ENCODE measurements around the gene DYRK2. TPM values are rescaled to one million over a fixed set of nuclear protein-coding genes. Genes with fewer than 3 reads are reported as not detected.
A peak's percentile ranks its signal among the peaks of the same experiment; 100 is the strongest.

The DYRK2 gene
- total and polyA plus RNA-seq, 2 experiments from 2014 or later: 7.1 to 34.1 TPM

DNA sequence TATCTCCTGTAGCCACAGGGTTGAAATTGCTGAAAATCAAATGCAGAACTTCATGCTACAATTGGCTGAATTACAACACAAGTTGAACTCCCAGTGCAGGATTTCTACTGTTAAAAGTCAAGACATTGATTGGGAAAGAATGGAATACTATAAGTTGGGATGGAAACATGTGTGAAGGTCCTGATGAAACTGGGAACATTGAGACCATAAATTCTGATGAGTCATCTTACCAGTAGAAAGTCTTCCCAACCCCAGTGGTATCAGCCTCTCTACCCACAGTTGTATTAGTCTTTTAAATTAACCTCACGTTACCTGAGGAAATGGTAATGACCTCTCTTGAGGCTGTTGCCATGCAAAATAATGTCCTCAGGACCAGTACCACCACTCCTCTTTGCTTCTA is 27.4 kb upstream of the DYRK2 start:
- Mint-ChIP-seq H3K27ac (no peak overlapping the region), H3K4me1 (peaks cover 7% of the 10 kb centered on the region; the same call in 2 of the 3 replicates), H3K27me3 (ENCODE audit: insufficient read depth, low read depth, poor library complexity) (no peaks in the 10 kb centered on the region), H3K36me3 (ENCODE audit: low read depth) (no peaks in the 10 kb centered on the region), H3K9me3 (no peaks in the 10 kb centered on the region), H3K4me3 (no peak overlapping the region)
- Histone ChIP-seq H3K9me2 (ENCODE audit: insufficient read depth) (0 out of 2 replicates have a peak, but pooled peaks cover 14% of the 10 kb centered on the region), H3F3A (replicated peaks; ENCODE audit: low read depth) (no peaks in the 10 kb centered on the region), H3K27me3 (ENCODE audit: insufficient read depth) (no peaks in the 10 kb centered on the region), H3K79me2 (replicated peaks; ENCODE audit: insufficient read depth) (no peaks in the 10 kb centered on the region), H4K20me1 (replicated peaks; ENCODE audit: insufficient read depth) (no peaks in the 10 kb centered on the region), H3K4me2 (no peak overlapping the region), H3K27ac (ENCODE audit: low read depth) (no peak overlapping the region), H3K4me3 (no peak overlapping the region), H3K36me3 (ENCODE audit: insufficient read depth) (no peaks in the 10 kb centered on the region), H3K4me1 (ENCODE audit: insufficient read depth) (no peaks in the 10 kb centered on the region), H2AFZ (peak overlapping the region; percentile 90)
- TF ChIP-seq STAT1 (IDR thresholded peaks at IDR 0.05; ENCODE audit: unreplicated experiment) (no peak), ZNF114 (CRISPR knock-in tag; IDR thresholded peaks at IDR 0.05) (no peak), CREB1 (CRISPR knock-in tag; IDR thresholded peaks at IDR 0.05; ENCODE audit: low read depth) (no peak), NANOG (IDR thresholded peaks at IDR 0.05; ENCODE audit: borderline replicate concordance) (no peak), ZNF331 (CRISPR knock-in tag; IDR thresholded peaks at IDR 0.05; ENCODE audit: low read depth) (no peak), POLR2AphosphoS5 (IDR thresholded peaks at IDR 0.05; ENCODE audit: low read depth) (no peak), JUNB (IDR thresholded peaks at IDR 0.05; ENCODE audit: unreplicated experiment) (no peak), EZH2phosphoT487 (IDR thresholded peaks at IDR 0.05; ENCODE audit: unreplicated experiment) (no peak), EZH2 (IDR thresholded peaks at IDR 0.05; ENCODE audit: low read depth, unreplicated experiment) (no peak)
- TF ChIP-seq, protein P1, sequence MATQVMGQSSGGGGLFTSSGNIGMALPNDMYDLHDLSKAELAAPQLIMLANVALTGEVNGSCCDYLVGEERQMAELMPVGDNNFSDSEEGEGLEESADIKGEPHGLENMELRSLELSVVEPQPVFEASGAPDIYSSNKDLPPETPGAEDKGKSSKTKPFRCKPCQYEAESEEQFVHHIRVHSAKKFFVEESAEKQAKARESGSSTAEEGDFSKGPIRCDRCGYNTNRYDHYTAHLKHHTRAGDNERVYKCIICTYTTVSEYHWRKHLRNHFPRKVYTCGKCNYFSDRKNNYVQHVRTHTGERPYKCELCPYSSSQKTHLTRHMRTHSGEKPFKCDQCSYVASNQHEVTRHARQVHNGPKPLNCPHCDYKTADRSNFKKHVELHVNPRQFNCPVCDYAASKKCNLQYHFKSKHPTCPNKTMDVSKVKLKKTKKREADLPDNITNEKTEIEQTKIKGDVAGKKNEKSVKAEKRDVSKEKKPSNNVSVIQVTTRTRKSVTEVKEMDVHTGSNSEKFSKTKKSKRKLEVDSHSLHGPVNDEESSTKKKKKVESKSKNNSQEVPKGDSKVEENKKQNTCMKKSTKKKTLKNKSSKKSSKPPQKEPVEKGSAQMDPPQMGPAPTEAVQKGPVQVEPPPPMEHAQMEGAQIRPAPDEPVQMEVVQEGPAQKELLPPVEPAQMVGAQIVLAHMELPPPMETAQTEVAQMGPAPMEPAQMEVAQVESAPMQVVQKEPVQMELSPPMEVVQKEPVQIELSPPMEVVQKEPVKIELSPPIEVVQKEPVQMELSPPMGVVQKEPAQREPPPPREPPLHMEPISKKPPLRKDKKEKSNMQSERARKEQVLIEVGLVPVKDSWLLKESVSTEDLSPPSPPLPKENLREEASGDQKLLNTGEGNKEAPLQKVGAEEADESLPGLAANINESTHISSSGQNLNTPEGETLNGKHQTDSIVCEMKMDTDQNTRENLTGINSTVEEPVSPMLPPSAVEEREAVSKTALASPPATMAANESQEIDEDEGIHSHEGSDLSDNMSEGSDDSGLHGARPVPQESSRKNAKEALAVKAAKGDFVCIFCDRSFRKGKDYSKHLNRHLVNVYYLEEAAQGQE (IDR thresholded peaks at IDR 0.05; ENCODE audit: unreplicated experiment): no peak
- TF ChIP-seq, protein P2, sequence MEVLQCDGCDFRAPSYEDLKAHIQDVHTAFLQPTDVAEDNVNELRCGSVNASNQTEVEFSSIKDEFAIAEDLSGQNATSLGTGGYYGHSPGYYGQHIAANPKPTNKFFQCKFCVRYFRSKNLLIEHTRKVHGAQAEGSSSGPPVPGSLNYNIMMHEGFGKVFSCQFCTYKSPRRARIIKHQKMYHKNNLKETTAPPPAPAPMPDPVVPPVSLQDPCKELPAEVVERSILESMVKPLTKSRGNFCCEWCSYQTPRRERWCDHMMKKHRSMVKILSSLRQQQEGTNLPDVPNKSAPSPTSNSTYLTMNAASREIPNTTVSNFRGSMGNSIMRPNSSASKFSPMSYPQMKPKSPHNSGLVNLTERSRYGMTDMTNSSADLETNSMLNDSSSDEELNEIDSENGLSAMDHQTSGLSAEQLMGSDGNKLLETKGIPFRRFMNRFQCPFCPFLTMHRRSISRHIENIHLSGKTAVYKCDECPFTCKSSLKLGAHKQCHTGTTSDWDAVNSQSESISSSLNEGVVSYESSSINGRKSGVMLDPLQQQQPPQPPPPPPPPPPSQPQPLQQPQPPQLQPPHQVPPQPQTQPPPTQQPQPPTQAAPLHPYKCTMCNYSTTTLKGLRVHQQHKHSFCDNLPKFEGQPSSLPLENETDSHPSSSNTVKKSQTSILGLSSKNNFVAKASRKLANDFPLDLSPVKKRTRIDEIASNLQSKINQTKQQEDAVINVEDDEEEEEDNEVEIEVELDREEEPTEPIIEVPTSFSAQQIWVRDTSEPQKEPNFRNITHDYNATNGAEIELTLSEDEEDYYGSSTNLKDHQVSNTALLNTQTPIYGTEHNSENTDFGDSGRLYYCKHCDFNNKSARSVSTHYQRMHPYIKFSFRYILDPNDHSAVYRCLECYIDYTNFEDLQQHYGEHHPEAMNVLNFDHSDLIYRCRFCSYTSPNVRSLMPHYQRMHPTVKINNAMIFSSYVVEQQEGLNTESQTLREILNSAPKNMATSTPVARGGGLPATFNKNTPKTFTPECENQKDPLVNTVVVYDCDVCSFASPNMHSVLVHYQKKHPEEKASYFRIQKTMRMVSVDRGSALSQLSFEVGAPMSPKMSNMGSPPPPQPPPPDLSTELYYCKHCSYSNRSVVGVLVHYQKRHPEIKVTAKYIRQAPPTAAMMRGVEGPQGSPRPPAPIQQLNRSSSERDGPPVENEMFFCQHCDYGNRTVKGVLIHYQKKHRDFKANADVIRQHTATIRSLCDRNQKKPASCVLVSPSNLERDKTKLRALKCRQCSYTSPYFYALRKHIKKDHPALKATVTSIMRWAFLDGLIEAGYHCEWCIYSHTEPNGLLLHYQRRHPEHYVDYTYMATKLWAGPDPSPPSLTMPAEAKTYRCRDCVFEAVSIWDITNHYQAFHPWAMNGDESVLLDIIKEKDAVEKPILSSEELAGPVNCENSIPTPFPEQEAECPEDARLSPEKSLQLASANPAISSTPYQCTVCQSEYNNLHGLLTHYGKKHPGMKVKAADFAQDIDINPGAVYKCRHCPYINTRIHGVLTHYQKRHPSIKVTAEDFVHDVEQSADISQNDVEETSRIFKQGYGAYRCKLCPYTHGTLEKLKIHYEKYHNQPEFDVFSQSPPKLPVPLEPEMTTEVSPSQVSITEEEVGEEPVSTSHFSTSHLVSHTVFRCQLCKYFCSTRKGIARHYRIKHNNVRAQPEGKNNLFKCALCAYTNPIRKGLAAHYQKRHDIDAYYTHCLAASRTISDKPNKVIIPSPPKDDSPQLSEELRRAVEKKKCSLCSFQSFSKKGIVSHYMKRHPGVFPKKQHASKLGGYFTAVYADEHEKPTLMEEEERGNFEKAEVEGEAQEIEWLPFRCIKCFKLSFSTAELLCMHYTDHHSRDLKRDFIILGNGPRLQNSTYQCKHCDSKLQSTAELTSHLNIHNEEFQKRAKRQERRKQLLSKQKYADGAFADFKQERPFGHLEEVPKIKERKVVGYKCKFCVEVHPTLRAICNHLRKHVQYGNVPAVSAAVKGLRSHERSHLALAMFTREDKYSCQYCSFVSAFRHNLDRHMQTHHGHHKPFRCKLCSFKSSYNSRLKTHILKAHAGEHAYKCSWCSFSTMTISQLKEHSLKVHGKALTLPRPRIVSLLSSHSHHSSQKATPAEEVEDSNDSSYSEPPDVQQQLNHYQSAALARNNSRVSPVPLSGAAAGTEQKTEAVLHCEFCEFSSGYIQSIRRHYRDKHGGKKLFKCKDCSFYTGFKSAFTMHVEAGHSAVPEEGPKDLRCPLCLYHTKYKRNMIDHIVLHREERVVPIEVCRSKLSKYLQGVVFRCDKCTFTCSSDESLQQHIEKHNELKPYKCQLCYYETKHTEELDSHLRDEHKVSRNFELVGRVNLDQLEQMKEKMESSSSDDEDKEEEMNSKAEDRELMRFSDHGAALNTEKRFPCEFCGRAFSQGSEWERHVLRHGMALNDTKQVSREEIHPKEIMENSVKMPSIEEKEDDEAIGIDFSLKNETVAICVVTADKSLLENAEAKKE (CRISPR knock-in tag; IDR thresholded peaks at IDR 0.05): no peak
- TF ChIP-seq, protein P3, sequence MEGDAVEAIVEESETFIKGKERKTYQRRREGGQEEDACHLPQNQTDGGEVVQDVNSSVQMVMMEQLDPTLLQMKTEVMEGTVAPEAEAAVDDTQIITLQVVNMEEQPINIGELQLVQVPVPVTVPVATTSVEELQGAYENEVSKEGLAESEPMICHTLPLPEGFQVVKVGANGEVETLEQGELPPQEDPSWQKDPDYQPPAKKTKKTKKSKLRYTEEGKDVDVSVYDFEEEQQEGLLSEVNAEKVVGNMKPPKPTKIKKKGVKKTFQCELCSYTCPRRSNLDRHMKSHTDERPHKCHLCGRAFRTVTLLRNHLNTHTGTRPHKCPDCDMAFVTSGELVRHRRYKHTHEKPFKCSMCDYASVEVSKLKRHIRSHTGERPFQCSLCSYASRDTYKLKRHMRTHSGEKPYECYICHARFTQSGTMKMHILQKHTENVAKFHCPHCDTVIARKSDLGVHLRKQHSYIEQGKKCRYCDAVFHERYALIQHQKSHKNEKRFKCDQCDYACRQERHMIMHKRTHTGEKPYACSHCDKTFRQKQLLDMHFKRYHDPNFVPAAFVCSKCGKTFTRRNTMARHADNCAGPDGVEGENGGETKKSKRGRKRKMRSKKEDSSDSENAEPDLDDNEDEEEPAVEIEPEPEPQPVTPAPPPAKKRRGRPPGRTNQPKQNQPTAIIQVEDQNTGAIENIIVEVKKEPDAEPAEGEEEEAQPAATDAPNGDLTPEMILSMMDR (conservative IDR thresholded peaks at IDR 0.05; ENCODE audit: low read depth in 2 of 2): no peak
- TF ChIP-seq, protein P4, sequence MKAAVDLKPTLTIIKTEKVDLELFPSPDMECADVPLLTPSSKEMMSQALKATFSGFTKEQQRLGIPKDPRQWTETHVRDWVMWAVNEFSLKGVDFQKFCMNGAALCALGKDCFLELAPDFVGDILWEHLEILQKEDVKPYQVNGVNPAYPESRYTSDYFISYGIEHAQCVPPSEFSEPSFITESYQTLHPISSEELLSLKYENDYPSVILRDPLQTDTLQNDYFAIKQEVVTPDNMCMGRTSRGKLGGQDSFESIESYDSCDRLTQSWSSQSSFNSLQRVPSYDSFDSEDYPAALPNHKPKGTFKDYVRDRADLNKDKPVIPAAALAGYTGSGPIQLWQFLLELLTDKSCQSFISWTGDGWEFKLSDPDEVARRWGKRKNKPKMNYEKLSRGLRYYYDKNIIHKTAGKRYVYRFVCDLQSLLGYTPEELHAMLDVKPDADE (IDR thresholded peaks at IDR 0.05): no peak
- ATAC-seq (no peak), DNase-seq (ENCODE audit: low spot score) (no peak)

All from GM23338 (cell line).